Epithelial cell of esophagus (primary cell): ENCODE results near the gene FRAS1.
A peak's percentile ranks its signal among the peaks of the same experiment; 100 is the strongest.

Experiments
- DNase-seq: peaks from one replicate; pipeline ENCODE4 v3.0.0; 2010; ENCODE audit warnings: low read depth
- H3K4me3 ChIP-seq: 2 replicates; pipeline ENCODE4 v1.5.1; 2011; ENCODE audit warnings: mild to moderate bottlenecking, low read length, control low read depth
- TF ChIP-seq, protein P1 (sequence below): IDR thresholded peaks from 2 replicates; pipeline ENCODE4 v1.5.1; 2011; ENCODE audit warnings: low read depth, mild to moderate bottlenecking, low read length, control low read depth, inconsistent platforms; ENCODE audit not compliant: insufficient read depth; ENCODE audit errors: missing control alignments

Gene FRAS1

GRCh38 chr4:78423790-78424189 is 366.7 kb downstream of the FRAS1 start:
- DNase-seq = no peak
- H3K4me3 ChIP-seq = no peak overlapping the region
- TF ChIP-seq, protein P1, sequence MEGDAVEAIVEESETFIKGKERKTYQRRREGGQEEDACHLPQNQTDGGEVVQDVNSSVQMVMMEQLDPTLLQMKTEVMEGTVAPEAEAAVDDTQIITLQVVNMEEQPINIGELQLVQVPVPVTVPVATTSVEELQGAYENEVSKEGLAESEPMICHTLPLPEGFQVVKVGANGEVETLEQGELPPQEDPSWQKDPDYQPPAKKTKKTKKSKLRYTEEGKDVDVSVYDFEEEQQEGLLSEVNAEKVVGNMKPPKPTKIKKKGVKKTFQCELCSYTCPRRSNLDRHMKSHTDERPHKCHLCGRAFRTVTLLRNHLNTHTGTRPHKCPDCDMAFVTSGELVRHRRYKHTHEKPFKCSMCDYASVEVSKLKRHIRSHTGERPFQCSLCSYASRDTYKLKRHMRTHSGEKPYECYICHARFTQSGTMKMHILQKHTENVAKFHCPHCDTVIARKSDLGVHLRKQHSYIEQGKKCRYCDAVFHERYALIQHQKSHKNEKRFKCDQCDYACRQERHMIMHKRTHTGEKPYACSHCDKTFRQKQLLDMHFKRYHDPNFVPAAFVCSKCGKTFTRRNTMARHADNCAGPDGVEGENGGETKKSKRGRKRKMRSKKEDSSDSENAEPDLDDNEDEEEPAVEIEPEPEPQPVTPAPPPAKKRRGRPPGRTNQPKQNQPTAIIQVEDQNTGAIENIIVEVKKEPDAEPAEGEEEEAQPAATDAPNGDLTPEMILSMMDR = no peak

DNA sequence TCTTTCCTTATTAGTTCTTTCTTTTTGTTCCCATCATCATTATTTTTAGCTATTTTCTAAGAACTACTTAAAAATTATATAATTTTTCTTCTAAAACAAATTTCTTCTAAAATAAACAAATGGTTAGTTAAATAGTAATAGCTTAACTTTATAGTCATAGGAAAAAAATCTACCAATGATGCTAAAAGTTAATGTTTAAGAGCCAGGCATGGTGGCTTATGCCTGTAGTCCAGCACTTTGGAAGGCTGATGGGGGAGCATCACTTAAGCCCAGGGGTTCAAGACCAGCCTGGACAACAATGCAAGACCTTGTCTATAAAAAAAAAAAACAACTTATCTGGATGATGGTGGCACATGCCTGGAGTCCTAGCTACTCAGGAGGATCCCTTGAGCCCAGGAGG is 367.3 kb downstream of the FRAS1 start:
- TF ChIP-seq, protein P1 = no peak
- DNase-seq = no peak
- H3K4me3 ChIP-seq = no peak overlapping the region

DNA sequence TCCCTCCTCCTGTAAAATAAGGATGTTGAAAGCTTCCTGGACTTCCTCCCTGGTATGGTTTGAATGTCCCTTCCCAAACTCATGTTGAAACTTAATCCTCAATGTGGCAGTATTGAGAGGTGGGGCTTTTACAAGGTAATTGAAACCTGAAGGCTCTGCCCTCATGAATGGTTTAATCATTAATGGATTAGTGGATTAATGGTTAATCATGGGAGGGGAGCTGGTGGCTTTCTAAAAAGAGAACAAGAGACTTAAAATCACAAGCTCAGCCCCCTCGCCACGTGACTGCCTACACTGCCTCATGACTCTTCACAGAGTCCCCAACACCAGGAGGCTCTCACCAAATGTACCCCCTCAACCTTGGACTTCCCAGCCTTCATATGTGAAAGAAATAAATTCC is 369.8 kb downstream of the FRAS1 start:
- DNase-seq = no peak

GRCh38 chr4:78428996-78429395 is 371.9 kb downstream of the FRAS1 start:
- DNase-seq = no peak
- H3K4me3 ChIP-seq = no peak overlapping the region
- TF ChIP-seq, protein P1 = no peak

More for the DNA sequence above, 369.8 kb downstream of the FRAS1 start:
- TF ChIP-seq, protein P1 = no peak
- H3K4me3 ChIP-seq = no peak overlapping the region

DNA sequence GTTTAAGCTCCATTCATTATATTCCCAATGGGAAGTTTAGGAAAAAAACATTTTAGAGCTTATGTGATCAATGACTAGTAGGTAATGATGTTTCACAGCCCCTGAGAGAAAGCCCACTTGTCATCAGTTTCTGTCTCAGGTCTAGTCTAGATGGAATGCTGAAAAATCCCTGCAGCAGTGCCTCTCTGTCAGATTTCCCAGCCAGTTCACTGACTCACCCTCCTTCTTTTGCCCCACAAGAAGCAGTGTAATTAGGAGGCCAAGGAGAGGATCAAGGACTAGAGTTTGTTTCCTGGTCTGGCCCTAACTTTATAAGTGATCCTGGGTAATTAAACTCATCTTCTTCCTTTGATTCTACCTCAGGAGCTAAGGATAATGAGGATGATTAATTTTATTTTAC is 375.8 kb downstream of the FRAS1 start:
- H3K4me3 ChIP-seq = no peak overlapping the region
- DNase-seq = peak; percentile 62
- TF ChIP-seq, protein P1 = no peak

GRCh38 chr4:78437608-78438088 is 380.5 kb downstream of the FRAS1 start:
- H3K4me3 ChIP-seq = no peak overlapping the region
- TF ChIP-seq, protein P1 = no peak
- no peak for DNase-seq

DNA sequence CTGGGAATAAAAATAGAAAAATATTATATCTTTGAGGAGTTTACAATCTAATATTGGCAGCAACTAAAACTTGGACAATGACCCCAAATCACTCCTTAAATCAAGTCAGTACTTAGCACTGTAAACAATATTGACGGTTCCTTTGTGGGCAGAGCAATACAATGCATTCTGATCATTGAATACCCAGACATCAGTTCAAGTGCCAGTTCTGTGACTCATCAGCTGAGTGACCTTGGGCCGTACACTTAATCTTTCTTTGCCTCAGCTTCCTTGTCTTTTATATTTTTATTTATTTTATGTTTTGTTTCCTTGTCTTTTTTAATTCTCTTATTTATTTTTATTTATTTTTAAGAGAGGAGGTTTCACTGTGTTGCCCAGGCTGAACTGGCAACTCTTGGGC is 382.2 kb downstream of the FRAS1 start:
- DNase-seq = peak; percentile 31
- TF ChIP-seq, protein P1 = no peak
- no peak overlapping the region for H3K4me3 ChIP-seq
